Amniotic epithelial cell (primary cell): Measurements from ENCODE around the gene PLEKHA5.
"Not testable (repeated sequence)": the region's sequence is repeated elsewhere in the genome, so short reads cannot be mapped to it uniquely, and the experiment has no call there.

ENCODE experiments used
- DNase-seq: peaks from one replicate; pipeline ENCODE4 v3.0.0-alpha.2; 2010; ENCODE audit warnings: low read depth

PLEKHA5 gene

DNA sequence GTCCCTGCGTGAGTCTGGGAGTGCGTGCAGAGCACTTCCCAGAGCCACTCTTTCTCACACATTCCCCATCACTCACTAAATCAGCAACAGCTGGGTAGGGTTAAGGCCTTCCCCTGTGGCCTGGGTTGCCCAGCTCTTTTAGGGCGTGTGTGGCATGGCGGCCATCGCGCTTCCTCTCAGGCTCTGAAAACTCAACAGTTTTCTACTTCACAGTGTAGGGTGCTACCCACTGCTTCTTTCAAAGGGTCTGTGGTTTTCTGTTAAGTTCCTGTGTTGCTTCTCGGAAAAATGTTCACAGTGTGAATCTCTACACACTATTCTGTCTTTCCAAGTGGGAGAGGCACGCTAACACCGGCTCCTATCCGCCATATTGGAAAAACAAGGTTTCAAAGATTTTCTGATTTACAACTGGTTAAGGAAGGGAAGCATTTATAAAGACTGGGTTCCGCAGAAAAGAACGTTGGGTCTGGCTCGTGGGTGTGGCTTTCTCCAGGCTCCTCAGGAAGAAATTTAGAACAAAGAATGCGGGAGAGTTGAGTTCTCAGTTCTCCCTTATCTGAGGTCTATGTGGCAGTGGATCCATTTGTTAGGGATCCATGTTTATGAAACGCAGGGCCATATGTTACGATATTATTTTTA, 274.8 kb downstream of the PLEKHA5 start:
- no peak for DNase-seq

DNA sequence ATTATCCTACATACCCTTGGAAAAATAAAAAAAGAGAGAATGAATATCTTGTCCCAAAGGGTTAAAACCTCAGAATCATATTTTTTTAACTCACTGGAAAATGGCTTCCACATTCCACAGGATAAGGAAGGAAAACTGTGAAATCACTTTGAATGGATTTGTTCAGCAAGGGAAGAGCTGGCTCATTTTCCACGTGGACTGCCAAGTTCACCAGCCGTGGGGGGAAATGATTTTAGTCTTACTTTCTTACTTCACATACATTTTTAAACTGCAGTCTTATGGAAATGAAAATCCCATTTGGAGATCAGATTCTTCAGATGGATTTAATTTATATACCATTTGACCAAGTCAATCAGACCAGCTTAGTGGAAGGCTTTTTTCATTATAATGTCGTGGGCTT, 279.8 kb downstream of the PLEKHA5 start:
- DNase-seq: no peak

DNA sequence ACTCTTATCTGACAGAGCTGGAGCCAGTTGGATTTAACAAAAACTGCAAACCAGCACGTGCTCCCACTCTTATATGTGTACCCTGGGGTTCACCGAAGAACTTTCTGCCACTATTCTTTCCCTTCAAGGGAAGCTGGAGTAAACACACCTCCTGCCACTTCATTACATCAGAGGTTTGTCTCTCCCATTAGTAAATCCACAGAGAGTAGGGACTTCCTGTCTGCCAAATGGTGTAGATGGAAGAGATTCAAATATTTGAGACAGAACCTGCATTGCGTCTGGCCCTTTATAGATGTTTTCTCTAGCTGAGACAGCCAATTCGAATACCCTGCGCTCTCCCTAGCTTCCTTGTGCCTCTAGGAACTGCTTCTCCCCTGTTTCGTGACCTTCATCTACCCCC, 280.7 kb downstream of the PLEKHA5 start:
- no peak for DNase-seq

GRCh38 chr12:19410629-19411185, 281.2 kb downstream of the PLEKHA5 start:
- no peak for DNase-seq

GRCh38 chr12:19411234-19412204, 282.0 kb downstream of the PLEKHA5 start:
- peak; percentile 32 for DNase-seq

- no peak for DNase-seq
These were observed 283.3 kb downstream of the PLEKHA5 start for GRCh38 chr12:19412844-19413243.

GRCh38 chr12:19413582-19413981, 284.0 kb downstream of the PLEKHA5 start:
- DNase-seq: not testable (repeated sequence)

- DNase-seq: no peak
These were observed 286.0 kb downstream of the PLEKHA5 start for GRCh38 chr12:19415563-19415962.

- no peak for DNase-seq
These were observed 289.6 kb downstream of the PLEKHA5 start for GRCh38 chr12:19419086-19419485.

DNA sequence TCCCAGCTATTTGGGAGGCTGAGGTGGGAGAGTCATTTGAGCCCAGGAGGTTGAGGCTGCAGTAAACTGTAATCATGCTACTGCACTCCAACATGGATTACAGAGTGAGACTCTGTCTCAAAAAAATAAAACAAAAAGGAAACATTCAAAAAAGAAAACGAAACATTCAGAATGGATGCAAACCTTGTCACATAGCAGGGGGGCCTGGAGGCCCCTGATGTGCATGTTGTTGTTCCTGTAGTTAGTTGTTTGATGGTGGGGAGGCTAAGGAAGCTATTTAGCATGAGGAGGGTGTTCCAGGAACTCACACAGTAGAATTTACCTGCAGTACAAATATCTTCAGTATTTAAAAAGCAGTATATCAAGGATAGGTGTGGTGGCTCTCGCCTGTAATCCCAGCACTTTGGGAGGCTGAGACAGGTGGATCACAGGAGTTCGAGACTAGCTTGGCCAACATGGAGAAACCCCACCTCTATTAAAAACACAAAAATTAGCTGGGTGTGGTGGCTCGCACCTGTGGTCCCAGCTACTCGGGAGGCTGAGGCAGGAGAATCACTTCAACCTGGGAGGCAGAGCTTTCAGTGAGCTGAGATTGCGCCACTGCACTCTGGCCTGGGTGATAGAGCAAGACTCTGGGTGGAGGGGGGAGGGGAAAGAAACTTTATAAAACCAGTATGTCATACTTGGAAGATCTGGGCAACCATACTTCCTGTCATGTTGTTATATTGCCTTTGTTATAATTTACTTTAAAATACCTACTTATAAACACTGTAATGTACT, 292.2 kb downstream of the PLEKHA5 start:
- DNase-seq: peak; percentile 25

DNA sequence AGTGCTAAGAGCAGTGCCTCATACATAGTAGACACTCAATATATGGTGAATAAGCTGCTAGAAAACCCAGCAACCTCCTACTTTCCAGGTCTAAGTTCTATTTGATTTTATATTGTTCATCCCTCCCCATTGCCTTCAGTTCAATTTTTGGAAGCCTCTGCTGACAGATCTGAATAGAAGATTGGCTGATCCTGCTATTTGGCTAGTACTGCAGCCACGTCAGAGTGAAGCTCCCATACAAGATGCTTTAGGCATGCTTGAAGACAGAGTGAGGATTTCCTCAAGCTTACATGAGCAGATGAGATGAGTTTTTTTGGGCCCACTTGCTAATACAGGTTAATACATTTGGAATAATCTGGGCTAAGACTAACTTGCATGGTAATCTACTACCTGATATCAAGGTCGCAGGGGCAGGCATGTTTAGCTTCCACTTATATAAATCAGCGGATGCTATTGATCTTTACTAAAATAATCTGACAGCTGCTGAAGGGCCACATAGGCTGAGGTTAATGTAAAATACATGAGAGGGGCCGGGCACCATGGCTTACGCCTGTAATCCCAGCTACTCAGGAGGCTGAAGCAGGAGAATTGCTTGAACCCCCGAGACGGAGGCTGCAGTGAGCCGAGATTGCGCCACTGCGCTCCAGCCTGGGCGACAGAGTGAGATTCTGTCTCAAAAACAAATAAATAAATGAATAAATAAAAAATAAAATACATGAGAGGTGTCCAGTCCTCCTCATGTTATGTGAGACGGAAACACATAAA, 293.8 kb downstream of the PLEKHA5 start:
- no peak for DNase-seq
